ENCODE measurements around the gene PDE9A.

DNA sequence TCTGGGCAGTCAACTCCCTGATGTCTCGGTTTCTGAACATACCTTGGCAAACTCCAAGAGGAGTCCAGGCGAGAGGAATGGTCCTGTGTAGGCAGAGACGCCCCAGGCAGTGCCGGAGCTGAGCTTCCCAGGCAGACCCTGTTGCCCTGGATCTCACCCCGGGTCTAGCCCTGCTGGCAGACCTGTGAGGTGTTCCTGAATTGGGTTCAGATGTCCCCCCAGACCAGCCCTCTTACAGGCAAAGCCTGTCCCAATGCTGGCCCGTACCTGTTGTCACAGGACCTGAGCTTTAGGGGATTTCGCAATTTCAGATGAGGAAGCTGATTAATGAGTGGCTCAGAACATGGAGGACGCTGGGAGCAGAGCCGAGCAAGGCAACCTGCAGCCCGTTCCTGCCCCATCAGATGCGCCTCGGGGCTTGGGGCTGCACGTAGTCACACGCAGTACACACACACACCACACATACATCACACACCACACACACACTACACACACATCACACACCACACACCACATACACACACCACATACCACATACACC lies 38.5 kb upstream of the PDE9A start:
- TF ChIP-seq, protein P1, sequence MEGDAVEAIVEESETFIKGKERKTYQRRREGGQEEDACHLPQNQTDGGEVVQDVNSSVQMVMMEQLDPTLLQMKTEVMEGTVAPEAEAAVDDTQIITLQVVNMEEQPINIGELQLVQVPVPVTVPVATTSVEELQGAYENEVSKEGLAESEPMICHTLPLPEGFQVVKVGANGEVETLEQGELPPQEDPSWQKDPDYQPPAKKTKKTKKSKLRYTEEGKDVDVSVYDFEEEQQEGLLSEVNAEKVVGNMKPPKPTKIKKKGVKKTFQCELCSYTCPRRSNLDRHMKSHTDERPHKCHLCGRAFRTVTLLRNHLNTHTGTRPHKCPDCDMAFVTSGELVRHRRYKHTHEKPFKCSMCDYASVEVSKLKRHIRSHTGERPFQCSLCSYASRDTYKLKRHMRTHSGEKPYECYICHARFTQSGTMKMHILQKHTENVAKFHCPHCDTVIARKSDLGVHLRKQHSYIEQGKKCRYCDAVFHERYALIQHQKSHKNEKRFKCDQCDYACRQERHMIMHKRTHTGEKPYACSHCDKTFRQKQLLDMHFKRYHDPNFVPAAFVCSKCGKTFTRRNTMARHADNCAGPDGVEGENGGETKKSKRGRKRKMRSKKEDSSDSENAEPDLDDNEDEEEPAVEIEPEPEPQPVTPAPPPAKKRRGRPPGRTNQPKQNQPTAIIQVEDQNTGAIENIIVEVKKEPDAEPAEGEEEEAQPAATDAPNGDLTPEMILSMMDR (IDR thresholded peaks at IDR 0.05): no peak
- TF ChIP-seq POLR2A (IDR thresholded peaks at IDR 0.05): no peak
